Measurements from ENCODE around the gene IL17REL.

Gene IL17REL

DNA sequence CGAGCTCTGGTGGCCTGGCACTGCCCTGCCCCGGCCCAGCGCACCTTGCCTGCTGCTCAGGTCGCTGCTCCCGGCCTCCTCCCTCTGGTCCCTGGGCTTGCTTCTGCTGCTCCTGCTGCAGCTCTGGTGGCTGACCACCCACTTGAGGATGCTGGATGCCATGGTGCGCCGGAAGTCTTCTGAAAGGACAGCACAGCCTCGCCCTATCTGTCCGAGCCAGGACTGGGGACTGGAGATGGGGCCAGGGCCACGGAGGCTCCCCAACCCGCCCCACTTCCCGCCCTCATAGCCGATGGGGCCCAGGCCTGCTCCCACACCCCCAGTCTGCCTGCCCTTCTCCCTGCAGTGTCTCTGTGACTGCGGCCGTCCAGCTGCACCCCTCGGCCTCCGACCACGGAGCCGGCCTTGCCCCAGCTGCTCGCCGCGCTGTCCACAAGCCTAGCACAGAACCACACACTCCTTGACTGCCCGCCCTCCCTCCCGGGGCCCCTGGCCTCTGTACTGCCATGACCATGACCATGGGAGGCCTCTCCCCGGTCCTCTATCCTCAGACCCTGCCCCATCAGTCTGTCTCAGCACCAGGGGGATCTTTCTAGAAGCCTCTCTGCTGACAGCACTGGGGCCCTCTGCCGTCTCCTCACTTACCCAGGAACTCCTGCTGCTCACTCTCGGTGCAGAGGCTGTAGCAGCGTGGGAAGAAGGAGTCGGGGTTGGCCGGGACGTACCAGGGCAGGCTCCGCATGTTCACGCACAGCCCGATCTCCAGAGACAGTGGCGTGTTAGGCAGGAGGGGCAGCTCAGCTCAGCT, 32.9 kb upstream of the IL17REL start:
- no peak for FAIRE-seq

DNA sequence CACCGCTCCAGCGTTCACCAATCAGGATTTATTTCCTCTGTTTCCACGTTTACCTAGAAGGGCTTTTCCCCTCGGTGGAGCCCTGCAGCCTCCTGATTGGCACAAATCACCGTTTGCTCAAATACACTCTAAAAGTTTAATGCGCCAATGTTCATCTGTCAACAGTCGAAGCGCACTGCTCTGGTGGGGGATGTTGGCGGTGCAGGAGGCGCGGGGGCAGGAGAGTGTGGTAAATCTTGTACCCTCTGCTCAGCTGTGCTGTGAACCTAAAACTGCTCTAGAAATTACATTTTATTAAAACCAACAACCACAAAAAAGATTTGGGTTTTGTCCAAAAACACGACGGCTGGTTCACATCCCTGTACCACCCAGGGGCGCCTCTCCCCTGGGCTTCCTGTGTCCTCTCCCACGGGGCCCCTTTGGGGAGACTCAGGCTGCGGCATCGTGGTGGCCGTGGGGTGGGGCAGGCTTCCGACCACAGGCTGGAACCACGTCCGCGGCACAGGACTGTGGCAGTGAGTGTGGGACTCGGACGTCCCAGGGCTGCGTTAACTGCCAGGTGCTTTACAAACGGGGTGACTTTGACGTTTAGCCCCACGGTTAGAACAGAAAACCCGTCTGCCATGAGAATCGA, 32.0 kb upstream of the IL17REL start:
- FAIRE-seq = no peak

DNA sequence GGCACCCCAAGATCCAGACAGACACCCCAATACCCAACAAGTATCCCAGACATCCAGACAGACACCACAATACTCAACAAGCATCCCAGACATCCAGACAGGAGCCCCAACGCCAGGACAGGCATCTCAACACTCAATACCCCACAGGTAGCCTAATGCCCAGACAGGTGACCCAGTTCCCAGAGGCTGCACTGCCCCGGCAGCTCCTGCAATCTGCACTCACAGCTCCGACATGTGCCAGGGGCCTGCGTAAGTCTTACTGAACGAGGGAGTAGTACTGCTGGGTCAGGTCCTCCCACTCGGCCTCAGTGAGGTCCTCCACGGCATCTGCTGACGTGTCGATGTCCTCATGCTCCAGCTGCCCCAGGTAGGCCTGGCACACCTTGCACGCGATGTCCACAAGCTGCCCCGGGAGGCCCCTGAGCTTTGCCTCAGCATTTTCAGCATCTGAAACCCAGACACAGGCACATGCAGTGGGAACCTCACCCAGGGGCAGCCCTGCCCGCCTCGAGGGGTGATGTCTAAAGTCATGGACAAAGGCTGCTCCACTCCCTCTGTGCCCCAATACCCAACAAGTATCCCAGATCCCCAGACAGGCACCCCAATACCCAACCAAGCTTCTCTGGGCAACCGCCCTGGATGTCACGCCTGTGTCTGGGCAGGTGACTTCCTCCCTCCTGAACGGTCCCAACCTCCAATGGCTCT, 28.9 kb upstream of the IL17REL start:
- no peak for FAIRE-seq

DNA sequence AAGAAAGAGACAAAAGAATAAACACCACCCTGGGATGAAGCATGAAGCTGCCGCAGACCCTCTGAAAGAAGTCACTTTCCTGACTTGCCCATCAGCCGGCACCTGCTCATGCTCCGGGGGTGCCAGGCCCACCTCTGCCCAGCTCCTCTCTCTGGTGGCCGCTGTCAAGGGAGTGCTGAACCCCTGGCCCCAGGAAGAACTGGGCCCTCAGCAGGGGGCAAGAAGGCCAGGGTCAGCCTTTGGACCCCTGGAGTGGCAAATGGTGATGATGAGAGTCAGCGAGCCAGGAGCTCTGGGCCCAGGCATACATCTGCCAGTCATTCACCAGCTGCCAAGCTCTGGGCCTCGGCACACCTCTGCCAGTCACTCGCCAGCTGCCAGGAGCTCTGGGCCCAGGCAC, 28.2 kb upstream of the IL17REL start:
- no peak for FAIRE-seq

DNA sequence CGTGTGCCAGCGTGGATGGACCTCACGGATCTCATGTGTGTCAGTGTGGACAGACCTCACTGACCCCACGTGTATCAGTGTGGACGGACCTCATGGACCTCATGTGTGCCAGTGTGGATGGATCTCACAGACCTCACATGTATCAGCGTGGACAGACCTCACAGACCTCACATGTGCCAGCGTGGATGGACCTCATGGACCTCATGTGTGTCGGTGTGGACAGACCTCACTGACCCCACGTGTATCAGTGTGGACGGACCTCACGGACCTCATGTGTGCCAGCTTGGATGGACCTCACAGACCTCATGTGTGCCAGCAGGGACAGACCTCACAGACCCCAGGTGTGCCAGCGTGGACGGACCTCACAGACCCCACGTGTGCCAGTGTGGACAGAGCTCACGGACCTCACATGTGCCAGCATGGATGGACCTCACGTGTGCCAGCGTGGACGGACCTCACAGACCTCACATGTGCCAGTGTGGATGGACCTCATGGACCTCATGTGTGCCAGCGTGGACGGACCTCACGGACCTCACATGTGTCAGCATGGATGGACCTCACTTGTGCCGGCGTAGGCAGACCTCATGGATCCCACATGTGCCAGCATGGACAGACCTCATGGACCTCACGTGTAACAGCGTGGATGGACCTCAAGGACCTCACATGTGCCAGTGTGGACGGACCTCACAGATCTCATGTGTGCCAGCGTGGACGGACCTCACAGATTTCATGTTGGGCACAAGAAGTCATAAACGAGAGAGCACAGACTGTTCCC, 27.3 kb upstream of the IL17REL start:
- no peak for FAIRE-seq

DNA sequence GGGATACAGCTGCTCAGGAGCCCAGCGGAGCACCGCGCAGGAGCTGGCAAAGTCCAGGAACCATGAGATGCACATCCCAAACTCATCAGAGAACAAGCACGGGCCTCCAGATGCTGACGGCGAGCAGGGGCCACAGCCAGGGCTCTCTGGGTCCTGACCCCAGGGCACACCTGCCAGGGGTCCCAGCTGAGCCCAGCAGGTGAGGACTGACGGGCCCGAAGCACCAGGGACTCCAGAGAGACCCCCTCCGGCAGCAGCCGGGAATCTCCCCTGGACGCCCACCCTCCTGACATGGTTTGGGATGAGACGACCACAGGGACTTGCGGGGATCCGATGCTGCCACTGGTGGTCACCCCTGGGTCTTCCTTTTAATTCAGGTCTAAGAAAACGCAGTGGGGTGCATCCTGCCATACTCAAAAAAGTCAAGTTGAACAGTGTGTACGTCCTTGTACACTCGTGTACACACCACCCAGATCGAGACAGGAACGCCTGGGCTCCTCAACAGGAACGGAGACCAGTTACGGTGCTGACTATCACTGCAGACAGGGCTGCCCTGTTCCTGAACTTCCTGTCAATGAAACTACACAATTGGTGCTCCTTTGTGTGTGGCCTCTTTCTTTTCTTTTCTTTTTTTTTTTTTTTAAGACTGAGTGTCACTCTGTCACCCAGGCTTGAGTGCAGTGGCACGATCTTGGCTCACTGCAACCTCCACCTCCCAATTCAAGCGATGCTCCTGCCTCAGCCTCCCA, 23.6 kb upstream of the IL17REL start:
- FAIRE-seq = no peak

DNA sequence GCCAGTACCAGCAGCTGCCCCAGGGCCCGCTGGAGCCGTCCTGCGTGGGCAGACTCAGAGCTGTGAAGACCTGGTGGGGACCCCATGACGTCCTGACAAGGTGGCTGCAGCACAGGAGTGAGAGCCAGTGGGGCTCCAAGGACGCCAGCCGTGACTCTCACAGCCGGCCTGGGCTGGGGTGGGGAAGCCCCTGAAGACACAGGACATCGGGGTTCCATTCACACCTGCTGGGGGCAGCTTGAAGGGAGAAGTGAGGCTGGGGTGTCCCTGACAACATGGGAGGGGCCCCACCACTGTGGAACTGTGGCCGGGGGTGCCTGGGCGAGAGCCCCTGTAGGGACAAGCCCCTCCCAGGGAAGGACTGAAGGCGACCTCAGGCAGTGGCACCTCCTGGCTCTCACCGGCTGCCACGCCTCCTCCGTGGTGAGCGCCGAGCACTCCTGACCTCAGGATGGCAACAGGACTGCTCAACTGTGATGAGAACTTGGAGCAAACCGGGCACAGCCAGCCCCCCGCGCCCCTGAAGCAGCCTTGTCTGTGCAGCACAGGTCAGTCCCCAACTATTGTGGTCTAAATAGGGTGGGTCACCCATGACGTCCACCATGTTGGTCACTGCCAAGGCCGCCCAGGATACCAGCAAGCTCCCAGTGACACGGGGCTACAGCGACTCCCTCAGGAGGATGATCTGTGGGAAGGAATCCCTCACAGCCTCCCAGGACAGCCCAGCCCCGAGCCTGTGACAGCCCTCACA, 22.7 kb upstream of the IL17REL start:
- no peak for FAIRE-seq

DNA sequence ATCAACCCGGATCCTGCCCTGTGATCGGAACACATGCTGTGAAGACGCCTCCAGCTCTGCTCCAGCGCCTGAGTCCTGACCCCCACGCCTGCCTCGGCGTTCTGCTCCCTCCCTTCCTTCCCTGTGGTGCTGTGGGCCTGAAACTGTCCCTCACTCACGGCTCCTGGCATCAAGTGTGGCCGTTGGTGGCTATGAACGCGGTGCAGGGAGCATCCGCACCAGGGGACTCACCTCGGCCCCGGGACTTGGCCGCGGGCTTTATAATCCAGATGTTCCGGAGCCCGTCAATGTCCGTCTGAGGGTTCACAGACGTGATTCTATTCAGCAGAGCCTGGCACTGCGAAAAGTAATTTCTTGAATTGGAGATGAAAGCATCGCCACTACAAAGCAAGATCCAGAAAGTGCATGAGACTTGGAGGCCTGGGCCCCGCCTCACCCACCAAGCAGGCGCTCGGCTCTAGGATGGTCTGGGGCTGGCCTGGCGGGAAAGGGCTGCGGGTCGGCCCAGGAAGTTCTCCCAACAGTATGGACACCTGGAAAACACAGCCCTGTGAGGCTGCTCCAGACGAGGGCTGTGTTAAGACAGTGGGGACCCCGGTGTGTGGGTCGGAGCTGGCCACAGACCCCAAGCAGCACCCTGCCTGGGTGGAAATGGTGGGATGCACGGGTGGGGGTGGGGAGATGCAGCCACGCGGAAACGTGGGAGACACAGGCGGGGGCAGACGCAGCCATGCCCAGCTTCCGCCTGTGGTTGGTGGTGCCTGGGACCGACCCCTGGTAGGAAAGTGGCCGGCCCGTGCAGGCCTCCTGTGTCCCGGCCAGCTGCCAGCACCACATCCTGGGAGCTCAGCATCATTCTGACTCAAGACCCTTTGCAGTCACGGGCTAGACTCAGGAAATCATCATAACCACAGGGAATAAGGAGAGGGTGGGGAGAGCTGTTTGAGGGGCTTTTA, 21.8 kb upstream of the IL17REL start:
- no peak for FAIRE-seq

DNA sequence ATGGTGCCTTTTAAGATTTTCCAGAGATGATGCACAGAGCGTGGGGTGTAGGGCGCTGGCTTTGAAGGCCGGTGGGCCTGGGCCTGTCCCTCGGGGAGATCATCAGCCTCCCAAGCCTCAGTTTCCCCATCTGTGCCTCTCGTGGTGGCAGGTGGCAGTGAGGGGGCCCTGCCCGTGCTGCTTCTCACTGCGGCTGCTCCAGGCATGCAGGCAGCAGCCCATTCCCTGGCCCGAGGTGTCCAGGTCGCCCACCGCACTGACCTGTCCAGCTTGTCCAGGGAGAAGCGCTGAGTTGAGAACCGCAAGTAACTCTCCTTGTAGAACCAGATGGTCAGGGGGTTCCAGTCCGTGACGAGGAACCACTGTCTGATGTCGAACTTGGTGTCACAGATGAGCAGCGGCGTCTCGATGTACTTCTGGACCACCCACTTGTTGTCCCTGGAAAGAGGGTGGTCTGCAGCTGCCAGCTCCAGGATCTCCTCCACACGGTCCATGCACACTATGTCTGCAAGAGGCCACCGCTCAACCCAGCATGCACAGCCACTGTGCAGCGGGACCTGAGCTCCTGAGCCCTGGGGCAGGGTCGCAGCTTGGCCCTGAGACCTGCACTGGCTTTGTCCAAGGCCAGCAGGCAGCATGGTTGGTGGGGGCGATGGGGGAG, 20.5 kb upstream of the IL17REL start:
- no peak for FAIRE-seq

DNA sequence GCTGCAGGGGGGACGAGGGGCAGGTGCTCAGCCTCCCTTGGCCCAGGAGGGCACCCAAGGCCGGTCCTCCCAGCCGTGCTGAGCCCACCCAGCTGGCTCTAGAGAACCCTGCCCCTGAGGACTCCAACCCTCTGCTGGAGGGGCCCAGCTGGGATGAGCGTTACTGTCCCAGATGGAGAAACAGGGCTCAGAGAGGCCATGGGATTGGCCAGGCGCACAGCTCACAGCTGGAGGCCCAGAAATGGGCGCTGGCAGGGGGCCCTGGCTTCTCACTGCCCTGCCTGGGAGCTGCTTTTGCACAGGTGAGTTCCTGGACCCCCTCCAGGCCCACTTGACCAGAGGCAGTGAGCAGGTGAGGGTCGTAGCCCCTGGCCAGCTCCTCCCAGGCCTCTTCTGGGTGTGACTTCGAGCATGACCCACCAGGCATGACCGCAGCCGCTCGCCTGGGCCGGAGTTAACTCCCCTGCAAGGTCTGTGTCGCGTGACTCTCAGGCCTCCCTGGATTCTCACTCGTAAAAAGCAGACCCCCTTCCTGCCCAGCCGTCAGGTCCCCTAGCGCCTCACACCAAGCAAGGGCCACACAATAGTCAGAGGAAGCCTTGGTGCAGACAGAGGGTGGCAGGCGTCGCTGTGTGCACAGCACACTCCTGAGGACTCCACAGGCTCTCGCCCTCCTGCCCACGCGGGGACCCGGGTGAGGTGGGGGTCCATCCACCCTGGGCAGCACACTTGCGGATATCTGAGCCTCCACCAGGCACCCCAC, 19.7 kb upstream of the IL17REL start:
- FAIRE-seq = no peak

DNA sequence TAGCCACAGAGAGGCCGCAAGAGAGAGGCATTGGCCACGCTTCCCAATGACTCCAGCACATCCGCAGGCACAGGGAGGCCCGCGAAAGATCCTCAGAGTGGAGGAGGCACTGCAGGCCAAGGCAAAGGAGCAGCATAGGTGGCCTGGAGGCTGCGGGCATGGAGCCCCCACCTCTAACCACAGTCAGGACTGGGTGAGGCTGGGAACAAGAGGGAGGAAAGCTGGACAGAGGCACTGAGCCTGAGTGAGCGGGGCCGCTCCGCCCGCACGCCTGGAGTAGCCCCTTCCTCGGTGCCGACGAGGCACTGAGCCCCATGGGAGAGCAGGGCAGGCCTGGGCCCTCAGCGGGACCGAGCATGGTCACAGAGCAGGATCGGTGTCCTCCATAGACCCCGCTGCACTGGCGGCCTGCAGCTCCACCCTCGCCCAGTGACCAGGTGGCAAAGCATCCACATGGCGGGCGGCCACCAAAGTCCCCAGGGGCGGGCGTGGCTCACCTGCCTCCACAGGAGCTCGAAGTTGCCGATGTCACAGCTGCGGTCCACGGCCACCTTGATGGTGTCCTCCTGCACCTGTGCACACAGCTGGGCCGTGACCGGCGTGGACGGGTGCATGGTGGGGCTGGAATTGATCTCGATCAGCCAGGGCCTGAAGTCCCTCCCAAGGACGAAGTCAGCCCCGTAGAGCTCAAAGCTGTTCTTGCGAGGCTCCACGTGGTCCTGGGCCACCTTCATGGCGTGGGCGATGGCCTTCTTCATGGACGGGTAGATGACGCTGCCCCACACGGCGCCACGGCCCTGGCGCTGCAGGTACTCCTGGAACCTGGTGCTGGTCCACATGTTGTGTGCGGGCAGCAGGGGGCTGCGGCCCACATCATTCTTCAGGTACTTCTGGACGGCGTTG, 18.9 kb upstream of the IL17REL start:
- no peak for FAIRE-seq

DNA sequence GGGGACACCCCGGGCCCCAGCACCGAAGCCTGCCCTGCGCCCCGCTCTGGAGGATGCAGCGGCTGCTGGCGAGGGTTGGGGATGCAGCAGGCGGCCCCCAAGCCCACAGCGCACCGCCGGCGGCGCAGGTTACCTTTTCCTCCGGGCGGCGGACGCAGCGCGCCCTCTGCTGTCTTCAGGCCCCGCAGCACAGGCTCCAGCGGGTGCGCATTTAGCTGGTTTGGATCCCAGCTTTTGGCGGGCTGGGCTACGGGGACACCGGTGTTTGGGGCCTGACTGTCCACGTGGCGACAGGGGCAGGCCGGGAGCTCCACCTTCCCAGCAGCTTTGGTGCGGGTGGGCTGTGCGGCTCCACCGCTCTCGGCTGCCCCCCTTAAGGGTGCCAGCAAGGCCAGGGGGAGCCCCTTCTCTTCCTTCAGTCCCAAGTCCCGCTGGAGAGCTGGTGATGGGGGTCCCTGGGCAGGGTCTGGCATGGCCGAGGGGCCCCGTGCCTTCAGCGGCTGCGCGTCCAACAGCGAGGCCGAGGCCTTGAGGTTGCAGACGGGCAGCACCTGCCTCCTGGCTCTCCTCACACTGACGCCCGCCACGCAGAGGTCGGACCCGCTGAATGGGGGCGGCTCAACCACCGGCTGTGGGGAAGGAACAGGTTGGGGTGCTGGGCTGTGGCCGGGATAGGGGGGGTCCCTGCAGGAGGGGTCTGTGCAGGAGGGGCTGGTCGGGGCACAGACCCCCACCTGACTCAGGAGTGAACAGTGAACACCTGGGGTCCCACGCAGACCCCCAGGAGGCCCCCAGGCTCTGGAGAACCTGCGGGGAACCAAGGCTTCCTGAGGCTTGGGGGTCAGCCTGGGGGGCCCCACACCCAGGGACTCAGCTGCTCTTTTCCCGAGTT, 18.0 kb upstream of the IL17REL start:
- FAIRE-seq = no peak

DNA sequence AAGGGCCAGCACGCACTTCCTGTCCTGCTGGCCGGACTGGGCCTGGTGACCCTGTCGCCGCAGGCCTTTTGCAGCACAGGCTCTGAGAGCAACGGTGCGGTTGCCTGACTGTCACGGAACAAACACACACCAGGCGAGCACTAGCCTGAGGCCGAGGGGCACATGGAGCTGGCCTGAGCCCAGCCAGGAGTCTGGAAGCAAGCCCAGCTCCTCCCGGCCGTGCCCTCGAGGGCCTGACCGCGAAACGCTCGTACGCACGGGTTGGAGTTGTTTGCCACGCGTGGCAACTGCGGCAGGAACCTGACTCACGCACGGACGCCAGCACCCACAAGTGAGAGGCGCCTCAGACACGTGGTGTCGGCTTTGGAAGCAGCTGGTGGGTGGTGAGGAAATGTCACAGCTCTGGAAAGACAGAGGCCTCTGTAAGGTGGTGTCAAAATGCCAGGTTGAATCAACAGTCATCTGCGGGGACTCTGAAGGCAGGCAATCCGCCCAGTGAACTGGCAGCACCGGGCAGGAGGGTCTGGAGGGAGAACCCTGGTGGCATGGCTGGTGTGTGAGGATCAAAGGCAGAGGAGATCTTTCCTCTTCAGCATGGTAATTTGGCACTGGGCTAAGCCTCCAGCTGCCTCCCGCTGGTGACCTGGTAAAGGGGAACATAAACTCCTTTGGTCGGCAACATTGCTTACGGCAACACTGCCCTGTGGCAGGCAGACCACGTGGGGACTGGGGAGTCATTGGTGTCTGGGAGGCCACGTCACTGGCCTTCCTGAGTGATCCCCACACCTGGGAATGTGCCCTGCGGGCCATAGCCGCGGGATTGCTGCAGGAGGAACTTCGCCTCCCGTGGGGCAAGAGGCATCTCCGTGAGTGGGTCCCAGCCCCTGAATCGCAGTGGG, 15.3 kb upstream of the IL17REL start:
- FAIRE-seq = no peak

DNA sequence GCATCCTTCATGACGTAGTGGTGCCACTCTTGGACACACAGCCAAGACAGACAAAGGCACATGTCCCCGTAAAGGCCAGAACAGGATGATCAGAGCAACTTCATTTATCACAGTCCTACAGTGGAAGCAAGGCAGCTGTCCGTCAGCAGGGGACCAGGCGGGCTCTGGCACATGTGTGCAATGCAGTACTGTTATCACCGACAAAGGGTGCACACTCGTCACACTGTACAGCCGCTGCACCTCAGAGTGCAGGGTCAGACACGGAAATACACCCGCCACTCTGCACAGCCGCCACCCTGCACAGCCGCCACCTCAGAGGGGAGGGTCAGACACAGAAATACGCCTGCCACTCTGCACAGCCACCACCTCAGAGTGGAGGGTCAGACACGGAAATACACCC, 13.4 kb upstream of the IL17REL start:
- no peak for FAIRE-seq

DNA sequence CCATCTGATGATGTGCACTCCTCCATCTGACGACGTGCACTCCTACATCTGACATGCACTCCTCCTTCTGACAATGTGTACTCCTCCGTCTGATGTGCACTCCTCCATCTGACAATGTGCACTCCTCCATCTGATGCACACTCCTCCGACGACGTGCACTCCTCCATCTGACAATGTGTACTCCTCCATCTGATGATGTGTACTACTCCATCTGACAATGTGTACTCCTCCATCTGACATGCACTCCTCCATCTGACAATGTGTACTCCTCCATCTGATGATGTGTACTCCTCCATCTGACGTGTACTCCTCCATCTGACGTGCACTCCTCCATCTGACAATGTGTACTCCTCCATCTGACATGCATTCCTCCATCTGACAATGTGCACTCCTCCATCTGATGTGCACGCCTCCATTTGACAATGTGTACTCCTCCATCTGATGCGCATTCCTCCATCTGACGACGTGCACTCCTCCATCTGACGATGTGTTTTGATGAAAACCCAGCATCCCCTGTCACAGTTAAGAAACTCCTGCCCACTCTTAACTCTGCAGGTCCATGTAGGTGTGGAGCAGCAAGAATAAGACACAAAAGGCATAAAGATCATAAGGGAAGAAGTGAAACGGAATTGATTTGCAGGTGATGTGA, 9.7 kb upstream of the IL17REL start:
- FAIRE-seq = no peak
